GM21619 (cell line): ENCODE results near the gene TBC1D21.

Experiments
- ATAC-seq: cut with Tn5 transposase; IDR thresholded peaks from one replicate; pipeline ENCODE4 v1.9.1; 2021; ENCODE audit not compliant: unreplicated experiment

TBC1D21 gene

DNA sequence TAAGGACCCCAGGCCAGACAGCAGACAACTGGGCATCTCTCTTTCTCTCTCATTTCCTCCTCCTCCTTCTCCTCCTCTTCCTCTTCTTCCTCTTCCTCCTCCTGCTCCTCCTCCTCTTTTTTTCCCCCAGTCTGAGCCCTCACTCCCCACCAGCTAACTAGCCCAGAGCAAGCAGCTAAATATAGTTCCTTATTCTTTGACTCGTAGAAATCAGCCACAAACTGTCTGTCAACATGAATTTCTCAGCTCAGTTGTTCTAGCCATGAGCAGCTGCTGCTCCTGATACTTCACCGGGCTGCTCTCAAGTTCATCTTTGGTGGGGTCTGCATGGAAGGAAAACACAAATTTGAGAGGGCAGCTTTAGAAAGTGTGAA, 33.7 kb downstream of the TBC1D21 start:
- no peak for ATAC-seq

DNA sequence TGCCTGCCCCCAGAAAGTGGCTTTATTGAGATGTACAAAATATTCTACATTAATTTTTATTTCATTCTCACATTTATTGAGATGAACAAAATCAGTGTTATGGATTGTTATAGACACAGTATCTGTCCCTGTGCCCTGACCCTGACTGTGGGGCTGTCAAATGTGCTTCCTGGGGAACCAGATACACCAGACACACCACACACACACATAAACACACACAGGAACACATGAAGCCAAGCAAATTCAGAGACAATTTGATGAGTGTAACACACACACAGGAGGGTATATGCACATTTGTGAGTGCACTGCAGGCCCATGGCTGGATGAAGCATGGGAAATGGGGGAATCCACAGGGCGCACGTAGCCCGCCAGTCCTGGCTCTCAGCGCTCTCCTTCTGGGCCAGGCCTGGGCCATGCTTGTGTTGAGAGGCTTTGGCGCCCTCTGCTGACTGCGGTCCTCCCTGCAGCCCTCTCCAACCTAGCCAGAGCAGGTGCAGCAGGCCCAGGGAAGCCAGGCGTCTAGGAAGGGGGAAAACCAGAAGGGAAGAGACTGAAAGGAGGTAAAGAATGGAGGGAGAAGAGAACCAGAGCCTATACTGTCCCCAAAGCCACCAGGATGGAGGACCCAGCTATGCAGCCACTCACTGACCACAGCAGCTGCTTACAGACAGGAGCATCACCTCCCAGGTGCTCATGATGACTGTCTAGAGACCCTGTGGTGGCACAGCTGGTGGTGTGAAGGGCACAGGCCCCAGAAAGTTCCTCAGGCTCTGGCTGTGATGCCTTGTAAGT, 34.9 kb downstream of the TBC1D21 start:
- ATAC-seq, result no peak

DNA sequence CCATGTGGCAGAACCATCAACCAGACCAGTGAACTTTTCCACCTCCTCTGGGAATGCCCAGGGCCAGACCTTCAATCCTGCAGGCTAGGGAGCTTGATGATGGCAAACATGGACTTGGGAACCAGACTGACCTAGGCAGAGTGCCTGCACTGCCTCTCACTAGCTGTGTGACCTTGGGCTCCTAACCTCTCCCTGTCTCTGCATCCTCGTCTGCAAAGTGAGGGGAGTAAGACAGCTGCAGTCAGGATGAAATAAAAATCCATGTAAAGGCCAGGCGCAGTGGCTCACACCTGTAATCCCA, 35.4 kb downstream of the TBC1D21 start:
- no peak for ATAC-seq

DNA sequence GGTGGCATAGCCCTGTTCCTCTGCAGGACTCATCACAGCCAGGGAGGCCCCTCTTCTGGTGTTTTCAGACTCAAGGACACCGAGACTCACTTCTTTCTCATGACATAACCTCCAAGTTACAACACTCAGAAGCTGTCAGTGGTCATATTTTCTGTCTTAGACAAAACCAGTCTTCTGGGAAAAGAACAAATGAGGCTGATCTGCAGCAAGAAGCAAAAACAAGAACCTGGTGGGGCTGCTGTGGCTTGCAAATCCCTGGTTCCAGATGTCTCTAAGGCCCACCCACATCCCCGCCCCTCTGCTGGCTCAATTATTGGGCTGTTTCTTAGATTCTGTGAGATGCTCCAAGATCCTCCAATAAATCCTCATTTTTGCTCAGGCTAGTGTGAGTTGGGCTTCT, 36.3 kb downstream of the TBC1D21 start:
- no peak for ATAC-seq

DNA sequence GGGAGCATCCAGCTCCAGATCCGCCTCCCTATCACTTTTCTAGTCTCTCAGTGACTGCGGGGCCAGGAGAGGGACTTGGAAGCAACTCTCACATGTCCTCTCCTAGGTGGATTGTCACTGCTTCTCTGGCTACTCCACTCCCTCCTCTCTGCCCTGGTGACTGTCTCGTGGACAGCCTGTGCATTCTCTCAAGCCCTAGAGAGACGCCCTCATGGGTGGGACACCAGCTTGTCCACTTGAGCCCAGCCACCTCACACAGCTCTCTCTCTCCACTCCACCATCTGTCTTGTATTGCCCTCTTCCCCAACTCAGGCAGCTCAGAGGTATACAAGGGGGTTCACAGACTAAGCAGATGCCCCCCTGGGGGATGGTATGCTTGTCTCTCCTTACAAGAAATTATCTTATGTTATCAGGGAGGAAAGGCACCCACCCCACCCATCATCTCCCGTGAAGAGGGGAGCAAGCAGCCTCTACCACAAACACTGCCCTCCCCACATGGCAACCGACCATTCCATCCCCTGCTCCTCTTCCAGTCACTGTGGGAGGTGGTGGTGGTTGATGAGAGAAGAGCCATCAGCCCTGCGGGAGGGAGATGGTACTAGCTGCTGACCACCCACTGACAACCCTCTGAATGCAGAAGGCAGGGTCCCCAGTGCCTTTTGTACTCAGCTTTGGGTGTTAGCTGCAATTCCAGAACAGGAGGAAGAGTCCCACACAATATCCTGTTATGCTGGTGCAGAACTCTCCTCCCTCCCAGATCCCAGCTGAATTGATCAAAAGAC, 37.3 kb downstream of the TBC1D21 start:
- ATAC-seq, result no peak

DNA sequence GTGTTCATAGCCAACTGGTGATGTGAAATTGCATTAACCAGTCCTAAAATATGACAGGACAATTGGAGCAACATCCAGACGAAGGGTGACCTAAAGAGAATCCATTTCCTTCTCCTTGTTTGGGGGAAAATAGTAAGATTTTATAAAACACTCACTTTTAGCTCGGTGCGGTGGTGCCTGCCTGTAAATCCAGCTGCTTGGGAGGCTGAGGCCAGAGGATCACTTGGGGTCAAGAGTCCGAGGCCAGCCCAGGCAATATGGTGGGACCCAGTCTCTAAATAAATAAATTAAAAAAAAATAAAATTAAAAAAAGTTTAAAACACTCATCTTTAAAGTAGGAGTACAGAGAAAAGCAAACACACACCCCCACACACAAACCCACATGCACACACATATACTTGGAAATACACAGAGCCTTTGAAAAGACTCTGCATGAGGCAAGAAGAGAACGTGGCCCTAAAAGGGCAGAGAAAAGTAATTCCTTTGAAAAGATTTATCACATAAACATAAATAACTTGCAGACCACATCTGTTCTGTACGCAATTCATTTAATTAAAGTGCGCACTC, 38.7 kb downstream of the TBC1D21 start:
- no peak for ATAC-seq

DNA sequence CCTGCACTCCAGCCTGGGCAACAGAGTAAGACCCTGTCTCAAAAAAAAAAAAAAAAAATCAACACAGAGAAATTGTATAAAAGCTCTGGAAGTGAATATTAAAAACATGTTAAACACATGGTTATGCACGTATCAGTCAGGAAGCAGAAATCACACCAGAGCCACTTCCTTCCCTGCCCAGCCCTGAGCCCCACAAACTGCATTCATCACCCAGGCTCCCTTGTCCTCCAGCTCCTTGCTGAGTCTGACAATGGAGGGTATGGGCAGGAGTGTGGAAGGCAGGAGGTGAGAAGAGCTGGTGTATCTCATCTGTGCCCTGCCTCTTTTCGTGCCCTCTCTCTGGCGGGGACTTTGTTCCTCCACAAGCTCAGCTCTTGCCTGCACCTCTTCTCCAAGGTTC, 40.8 kb downstream of the TBC1D21 start:
- no peak for ATAC-seq

DNA sequence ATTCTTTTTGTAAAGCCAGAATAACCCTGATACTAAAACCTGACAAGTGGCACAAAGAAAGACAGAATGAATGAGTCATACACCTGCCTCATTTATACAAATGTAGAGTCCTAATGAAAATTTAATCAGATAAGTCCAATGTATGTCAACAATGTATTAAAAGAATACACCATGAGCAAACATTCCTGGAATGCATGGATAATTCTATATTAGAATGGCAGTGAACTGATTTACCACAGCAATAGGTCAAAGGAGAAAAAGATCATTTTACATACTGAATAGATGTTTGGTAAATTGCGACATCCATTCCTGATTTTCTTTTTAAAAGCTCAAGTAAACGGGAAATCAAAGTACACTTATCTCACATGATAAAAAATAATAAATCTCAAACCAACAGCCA, 41.7 kb downstream of the TBC1D21 start:
- no peak for ATAC-seq

DNA sequence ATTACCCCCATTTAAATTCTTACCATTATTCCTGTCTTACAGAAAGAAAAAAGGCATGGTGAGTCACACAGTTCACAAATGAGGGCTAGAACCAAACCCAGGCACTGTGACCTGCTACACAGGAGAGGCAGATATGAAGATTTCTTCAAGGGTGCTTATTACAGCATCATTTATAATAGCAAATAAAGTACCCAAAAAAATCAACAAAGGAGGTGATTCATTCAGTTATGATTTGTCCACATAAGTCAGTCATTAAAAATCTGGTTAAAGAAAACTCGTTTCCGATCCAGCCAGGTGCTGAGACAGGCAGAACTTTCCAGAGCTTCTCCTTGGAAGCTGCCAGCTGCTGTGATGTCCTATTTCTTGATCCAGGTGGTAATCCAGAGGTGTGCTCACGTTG, 45.4 kb downstream of the TBC1D21 start:
- no peak for ATAC-seq

DNA sequence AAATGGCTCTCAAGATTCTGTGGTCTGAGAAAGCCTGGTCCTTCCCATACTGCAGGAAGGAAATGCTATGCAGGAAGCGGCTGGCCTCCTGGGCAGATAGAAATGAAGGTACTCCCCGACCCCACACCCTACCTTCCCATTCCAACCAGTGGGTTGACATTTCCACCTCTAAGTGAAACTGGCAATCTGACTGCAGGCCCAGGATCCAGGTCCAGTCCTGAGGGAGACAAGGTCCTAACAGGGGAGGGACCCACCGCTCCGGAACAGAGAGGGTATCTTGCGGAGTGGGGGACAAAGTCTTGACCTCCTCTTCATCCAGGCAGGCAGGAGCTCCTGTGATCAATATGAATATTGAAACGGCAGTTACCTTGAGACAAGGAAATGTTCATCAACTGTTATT, 46.3 kb downstream of the TBC1D21 start:
- no peak for ATAC-seq

DNA sequence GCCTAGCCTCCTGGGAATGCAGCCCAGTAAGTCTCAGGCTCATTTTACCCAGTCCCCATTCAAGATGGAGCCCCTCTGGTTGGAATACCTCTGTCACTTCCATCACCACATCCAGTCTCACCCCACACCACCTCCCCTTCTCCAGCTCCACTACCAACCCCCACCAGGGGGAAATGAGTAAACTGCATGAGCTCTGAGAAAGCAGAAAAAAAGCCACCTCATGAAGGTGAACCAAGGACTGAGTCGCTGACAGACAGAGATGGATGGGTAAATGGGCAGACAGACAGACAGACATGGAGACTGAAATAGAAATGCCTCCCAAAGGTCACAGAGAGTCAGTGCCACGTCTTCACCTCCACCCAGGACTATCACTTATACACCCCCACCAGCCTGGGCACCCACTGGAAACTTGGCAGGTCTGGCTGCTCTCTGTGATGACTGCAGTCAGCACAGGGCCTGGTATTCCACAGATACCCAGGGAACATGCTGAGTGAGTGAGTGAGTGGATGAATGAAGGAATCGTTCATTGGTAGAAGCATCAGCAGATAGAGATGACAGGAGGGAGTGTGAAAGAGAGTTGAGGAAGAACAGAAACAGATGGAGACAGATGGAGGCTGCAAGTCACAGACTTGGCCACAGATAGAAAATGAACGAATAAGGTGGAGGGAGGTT, 48.0 kb downstream of the TBC1D21 start:
- ATAC-seq, result no peak

DNA sequence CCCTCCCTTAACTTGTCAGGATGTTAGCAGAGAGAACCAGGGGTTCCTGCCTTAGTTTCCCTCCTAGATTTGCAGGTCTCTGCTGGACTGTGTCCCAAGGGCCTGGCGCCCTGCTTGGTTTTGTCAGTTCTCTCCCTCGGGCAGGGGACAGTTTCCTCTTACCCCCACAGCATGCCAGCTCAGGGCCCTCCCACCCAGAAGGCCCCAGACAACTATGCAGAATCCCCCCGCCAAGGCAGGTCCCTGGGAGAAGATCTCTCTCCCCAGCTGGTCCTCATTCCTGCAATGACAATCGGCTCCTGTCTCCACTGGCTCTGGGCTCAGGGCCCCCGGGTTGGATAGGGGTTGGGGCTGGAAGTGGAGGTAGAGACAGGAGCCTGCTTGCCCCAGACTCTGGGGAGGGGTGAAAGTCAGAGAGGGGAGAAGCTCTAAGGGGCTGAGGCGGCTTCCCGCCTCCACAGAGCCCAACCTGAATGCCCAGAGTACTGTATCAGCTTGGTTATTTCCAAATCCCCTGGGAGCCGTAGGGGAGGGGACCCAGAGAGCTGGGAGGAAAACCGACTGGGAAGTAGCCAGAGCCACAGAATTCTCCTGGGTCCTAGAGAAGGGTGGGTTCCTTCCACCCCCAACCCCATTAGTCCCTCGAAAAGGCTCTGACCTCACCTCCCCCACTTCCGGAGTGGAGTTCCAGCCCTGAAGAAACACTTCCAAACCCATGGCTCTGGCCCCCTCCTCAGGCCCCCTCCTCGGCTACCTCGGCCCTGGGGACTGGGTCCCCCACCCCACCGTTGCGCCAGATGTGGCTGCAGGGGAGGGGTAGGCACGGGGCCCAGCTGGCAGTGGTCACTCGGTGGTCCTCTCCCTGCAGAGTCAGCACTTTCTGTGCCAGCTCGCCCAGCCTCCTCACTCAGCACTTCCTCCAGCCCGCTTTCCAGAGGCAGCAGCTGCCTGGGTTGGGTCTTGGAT, 49.1 kb downstream of the TBC1D21 start:
- no peak for ATAC-seq

DNA sequence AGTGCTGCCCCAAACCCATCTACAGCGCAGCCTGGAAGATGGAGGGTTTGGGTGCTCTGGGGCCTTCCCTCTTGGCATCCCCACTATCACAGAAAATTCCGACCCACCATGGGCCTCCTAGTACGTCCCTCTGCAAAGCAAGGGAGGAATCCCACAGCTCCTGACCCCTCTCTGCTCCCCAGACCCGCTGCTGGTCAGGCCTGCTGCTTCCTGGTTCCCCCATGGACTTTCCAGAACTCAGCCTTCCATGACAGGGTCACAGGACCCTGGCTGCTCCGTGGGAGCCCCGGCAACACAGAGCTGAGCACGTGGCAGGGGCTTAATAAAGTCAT, 49.8 kb downstream of the TBC1D21 start:
- no peak for ATAC-seq

DNA sequence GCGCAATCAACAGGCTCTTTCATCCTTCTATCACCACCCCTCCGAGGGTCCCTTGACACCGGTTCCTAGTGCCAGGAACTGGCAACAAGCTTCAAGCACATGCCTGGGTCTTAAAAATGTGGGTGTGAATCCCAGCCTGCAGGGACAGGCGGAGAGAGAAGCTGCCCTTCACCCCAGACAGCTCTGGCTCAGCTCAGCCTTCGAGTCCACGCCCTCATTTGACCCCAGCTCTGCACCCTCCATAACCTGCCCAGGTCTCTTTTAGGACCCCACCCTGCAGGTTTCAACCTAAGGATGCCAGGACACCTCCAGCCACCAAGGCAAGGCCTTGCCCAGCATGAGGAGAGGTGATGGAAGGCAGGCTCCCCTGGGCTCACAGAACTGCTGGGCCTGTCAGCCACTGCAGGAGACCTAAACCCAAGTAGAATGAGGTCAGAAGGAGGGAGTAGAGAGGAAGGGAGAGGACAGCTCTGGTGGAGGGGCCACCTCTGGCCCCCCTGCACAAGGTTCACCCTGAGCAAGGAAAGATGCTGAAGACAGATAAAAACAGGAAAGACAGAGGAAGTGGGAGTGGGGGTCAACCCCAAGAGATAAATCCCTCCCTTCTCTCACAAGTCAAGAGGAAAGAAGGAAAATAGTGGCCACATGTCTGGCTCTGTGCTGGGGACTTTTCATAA, 50.3 kb downstream of the TBC1D21 start:
- ATAC-seq, result no peak

DNA sequence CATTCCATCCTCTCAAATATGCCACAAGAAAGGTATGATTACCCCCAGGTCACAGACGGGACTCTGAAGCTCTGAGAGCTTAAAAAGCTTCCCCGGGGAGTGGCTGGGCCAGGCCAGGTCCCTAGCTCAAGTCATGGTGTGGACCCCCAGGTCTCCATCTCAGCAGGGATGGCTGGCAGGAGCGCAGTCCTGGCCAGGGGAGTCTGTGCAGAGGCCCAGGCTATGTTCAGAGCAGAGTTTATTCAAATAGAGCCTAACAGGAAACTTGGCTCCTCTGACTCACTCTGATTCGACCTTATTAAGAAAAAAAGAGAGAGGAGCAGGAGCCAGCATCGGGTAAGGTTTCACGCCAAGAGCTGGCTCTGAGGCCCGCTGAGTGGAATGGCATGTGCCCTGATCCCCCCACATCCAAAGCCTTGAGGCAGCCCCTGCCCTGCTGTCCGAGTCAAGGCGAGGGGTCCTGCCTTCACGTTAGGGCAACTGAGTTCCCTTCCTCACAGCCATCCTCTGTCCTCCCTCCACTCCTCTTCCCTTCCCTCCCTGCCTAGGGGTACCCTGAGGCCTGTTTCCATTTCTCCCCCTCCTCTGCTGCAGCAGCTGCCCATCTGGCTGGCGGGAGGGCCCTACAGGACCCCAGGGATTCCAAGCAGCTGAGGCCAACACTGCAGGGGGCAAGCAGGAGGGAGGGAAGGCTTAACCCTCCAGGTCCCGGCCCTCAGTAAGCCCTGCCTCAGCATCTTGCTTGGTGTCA, 51.0 kb downstream of the TBC1D21 start:
- ATAC-seq, result no peak

DNA sequence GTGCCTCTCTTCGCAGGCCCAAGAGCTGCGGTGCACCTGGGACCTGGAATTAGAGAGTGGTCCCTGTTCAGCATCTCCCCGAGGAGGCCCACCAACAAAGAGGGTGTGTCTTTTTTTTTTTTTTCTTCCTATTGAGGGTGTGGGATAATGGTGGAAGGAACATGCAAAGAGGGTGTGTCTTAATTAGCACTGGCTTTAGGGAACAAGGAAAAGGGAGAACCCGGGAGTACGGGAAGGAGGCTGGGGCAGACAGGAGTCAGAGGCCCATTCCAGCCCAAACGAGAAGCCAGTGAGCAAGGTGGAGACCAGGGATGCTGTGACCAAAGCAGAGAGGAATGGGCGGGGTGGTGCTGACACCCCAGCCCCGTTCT, 52.5 kb downstream of the TBC1D21 start:
- no peak for ATAC-seq

DNA sequence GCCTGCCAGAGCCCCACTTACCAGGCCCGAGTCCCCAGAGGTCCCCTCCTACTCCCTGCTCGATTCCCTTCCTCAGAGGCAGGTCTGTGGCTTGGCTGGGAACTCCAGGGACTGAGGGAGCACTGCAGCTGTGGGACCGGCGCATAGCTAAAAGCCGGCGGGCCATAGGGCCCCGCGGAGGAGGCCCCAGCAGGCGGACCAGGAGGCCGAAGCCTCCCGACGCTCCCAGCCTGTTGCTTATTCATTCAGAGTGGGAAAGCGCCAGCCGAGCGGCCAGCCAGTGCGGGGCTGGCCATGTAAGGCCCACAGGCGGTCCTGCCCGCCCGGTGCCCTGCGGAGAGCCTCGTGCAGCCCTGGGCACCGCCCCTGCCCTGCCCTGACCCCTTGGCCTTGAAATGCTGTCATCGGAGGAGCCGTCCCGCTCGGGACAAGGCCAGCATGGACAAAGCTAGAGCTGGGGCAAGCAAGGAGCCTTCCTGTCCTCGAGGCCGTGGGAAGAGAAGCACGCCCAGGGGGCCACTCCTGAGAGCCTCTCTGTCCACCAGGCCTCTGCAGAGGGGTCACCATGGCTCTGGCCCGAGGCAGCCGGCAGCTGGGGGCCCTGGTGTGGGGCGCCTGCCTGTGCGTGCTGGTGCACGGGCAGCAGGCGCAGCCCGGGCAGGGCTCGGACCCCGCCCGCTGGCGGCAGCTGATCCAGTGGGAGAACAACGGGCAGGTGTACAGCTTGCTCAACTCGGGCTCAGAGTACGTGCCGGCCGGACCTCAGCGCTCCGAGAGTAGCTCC, 53.0 kb downstream of the TBC1D21 start, which contains the start of gene LOXL1:
LOXL1 (plus strand) TSS at position 244 of the 784 bp plus-strand sequence; CDS start at position 566, 322 bp downstream.
- ATAC-seq, result no peak

DNA sequence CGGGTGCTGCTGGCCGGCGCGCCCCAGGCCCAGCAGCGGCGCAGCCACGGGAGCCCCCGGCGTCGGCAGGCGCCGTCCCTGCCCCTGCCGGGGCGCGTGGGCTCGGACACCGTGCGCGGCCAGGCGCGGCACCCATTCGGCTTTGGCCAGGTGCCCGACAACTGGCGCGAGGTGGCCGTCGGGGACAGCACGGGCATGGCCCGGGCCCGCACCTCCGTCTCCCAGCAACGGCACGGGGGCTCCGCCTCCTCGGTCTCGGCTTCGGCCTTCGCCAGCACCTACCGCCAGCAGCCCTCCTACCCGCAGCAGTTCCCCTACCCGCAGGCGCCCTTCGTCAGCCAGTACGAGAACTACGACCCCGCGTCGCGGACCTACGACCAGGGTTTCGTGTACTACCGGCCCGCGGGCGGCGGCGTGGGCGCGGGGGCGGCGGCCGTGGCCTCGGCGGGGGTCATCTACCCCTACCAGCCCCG, 53.7 kb downstream of the TBC1D21 start:
- no peak for ATAC-seq
